H1 (cell line): ENCODE data around the gene GPSM1. TPM values are rescaled to one million over a fixed set of nuclear protein-coding genes. Genes with fewer than 3 reads are reported as not detected.

Experiments used
- CTCF ChIA-PET: fragments of 300-600 bp; sonication (Branson Sonifier 250); formaldehyde crosslinking; loops from one replicate; lab custom pipeline; 2021; ENCODE audit not compliant: partially characterized antibody; lab: Charles Lee
- POLR2A ChIA-PET: fragments of 300-600 bp; sonication (Branson Sonifier 250); formaldehyde crosslinking; loops from one replicate; lab custom pipeline; 2021; ENCODE audit warnings: inconsistent platforms; ENCODE audit not compliant: partially characterized antibody; lab: Charles Lee
- DNase-seq, 2 experiments: peaks; one replicate each; pipeline versions ENCODE4 v3.0.0 to v3.0.0-alpha.2; 2010 to 2022; ENCODE audit warnings: low spot score in 2 of 2, low read depth in 1 of 2, mixed read lengths in 1 of 2
- FAIRE-seq: peaks from 2 replicates; lab custom pipeline; 2011; peaks lifted over from hg19 to GRCh38; lab: Jason Lieb, UNC
- H2AFZ ChIP-seq: 2 replicates; pipeline ENCODE4 v1.8.1; 2012; ENCODE audit warnings: low read length, inconsistent platforms
- H2AK5ac ChIP-seq: 2 replicates; pipeline ENCODE4 v1.6.1; 2013; ENCODE audit warnings: low read depth, low read length
- H2BK120ac ChIP-seq: replicated peaks from 2 replicates; pipeline ENCODE3; 2013; ENCODE audit warnings: low read depth, low read length, inconsistent platforms
- H2BK12ac ChIP-seq: 2 replicates; pipeline ENCODE4 v1.6.1; 2013; ENCODE audit warnings: low read depth, low read length
- H2BK15ac ChIP-seq: 2 replicates; pipeline ENCODE4 v1.6.1; 2013; ENCODE audit warnings: low read length
- H2BK20ac ChIP-seq: 2 replicates; pipeline ENCODE4 v1.6.1; 2013; ENCODE audit warnings: low read length
- H2BK5ac ChIP-seq: 2 replicates; pipeline ENCODE4 v1.6.1; 2013; ENCODE audit warnings: low read depth, low read length
- H3K14ac ChIP-seq: 2 replicates; pipeline ENCODE4 v1.6.1; 2013; ENCODE audit warnings: inconsistent platforms; ENCODE audit not compliant: insufficient read length
- H3K18ac ChIP-seq: 2 replicates; pipeline ENCODE4 v1.6.1; 2013; ENCODE audit warnings: low read length; ENCODE audit errors: extremely low read depth
- H3K23ac ChIP-seq: 2 replicates; pipeline ENCODE4 v1.6.1; 2013; ENCODE audit warnings: inconsistent platforms; ENCODE audit not compliant: insufficient read length
- H3K23me2 ChIP-seq: 2 replicates; pipeline ENCODE4 v1.6.1; 2013; ENCODE audit warnings: low read depth, low read length
- H3K27ac ChIP-seq: 2 replicates; pipeline ENCODE4 v1.6.1; 2011; ENCODE audit warnings: low read depth, low read length, inconsistent platforms
- H3K27me3 ChIP-seq, 4 experiments: replicated peaks in 1 of 4; 1 replicate in 1 of 4; 2 replicates in 3 of 4; pipeline versions ENCODE4 v1.6.1 to v1.8.1; 2011 to 2013; ENCODE audit warnings: low read length in 3 of 4, mild to moderate bottlenecking in 3 of 4, inconsistent platforms in 2 of 4, mixed read lengths in 2 of 4, moderate library complexity in 1 of 4; ENCODE audit not compliant: control insufficient read depth in 3 of 4, insufficient read depth in 3 of 4; ENCODE audit errors: extremely low read depth in 1 of 4
- H3K36me3 ChIP-seq, 4 experiments: 2 replicates each; pipeline versions ENCODE4 v1.6.1 to v1.8.1; 2011 to 2013; ENCODE audit warnings: mild to moderate bottlenecking in 4 of 4, low read length in 3 of 4, moderate library complexity in 2 of 4, control low read depth in 1 of 4, inconsistent platforms in 1 of 4; ENCODE audit not compliant: insufficient read depth in 4 of 4, control insufficient read depth in 2 of 4
- H3K4ac ChIP-seq: replicated peaks from 2 replicates; pipeline ENCODE3; 2013; ENCODE audit warnings: low read length, low read depth, mixed read lengths, inconsistent platforms; ENCODE audit not compliant: insufficient read length
- H3K4me1 ChIP-seq, 4 experiments: replicated peaks in 1 of 4; 1 replicate in 1 of 4; 2 replicates in 3 of 4; pipeline versions ENCODE4 v1.6.1 to v1.8.1; 2011 to 2013; ENCODE audit warnings: low read length in 3 of 4, inconsistent platforms in 2 of 4, mixed read lengths in 1 of 4; ENCODE audit not compliant: insufficient read depth in 4 of 4, control insufficient read depth in 3 of 4
- H3K4me2 ChIP-seq, 2 experiments: 2 replicates each; pipeline versions ENCODE4 v1.6.1 to v1.8.1; 2011 to 2013; ENCODE audit warnings: low read depth in 2 of 2, low read length in 2 of 2, control low read depth in 1 of 2, inconsistent platforms in 1 of 2, mild to moderate bottlenecking in 1 of 2; ENCODE audit not compliant: insufficient read depth in 1 of 2
- H3K4me3 ChIP-seq, 4 experiments: fragments of 200-600, 300-600 bp in 1 of 4; sonication (generic), shearing (Covaris generic), sonication (Bioruptor Twin) in 1 of 4; 2 replicates each; pipeline versions ENCODE4 v1.5.1 to v1.8.1; 2011 to 2016; ENCODE audit warnings: low read length in 4 of 4, low read depth in 3 of 4, control low read depth in 2 of 4, inconsistent platforms in 2 of 4, mild to moderate bottlenecking in 2 of 4, mixed read lengths in 1 of 4, moderate library complexity in 1 of 4; ENCODE audit not compliant: insufficient read depth in 2 of 4; ENCODE audit errors: extremely low read depth in 1 of 4
- H3K56ac ChIP-seq: replicated peaks from 2 replicates; pipeline ENCODE3; 2013; ENCODE audit warnings: low read depth, mild to moderate bottlenecking, mixed read lengths, low read length, inconsistent platforms; ENCODE audit not compliant: insufficient read length
- H3K79me1 ChIP-seq: 2 replicates; pipeline ENCODE4 v1.6.1; 2013; ENCODE audit warnings: low read depth, low read length, control low read depth
- H3K79me2 ChIP-seq, 2 experiments: 2 replicates each; pipeline versions ENCODE4 v1.6.1 to v1.8.1; 2012 to 2013; ENCODE audit warnings: low read length in 2 of 2, mild to moderate bottlenecking in 2 of 2, inconsistent platforms in 1 of 2; ENCODE audit not compliant: insufficient read depth in 2 of 2, control insufficient read depth in 1 of 2
- H3K9ac ChIP-seq, 4 experiments: replicated peaks in 1 of 4; 1 replicate in 1 of 4; 2 replicates in 3 of 4; pipeline versions ENCODE4 v1.6.1 to v1.8.1; 2011 to 2013; ENCODE audit warnings: low read depth in 3 of 4, low read length in 3 of 4, control low read depth in 2 of 4, mild to moderate bottlenecking in 2 of 4, moderate library complexity in 2 of 4, inconsistent platforms in 1 of 4; ENCODE audit errors: extremely low read depth in 1 of 4
- H3K9me3 ChIP-seq, 2 experiments: 2 replicates each; pipeline versions ENCODE4 v1.6.1 to v1.8.1; 2012 to 2013; ENCODE audit warnings: mild to moderate bottlenecking in 2 of 2, moderate library complexity in 2 of 2, control low read depth in 1 of 2, inconsistent platforms in 1 of 2, low read depth in 1 of 2, low read length in 1 of 2, mixed read lengths in 1 of 2; ENCODE audit not compliant: insufficient read depth in 2 of 2
- H4K20me1 ChIP-seq, 2 experiments: replicated peaks in 1 of 2; 2 replicates each; pipeline versions ENCODE3 to v1.8.1; 2011 to 2013; ENCODE audit warnings: inconsistent platforms in 2 of 2, low read length in 2 of 2, mild to moderate bottlenecking in 1 of 2; ENCODE audit not compliant: insufficient read depth in 2 of 2, control insufficient read depth in 1 of 2
- H4K5ac ChIP-seq: 2 replicates; pipeline ENCODE4 v1.6.1; 2013; ENCODE audit warnings: low read length, low read depth, mixed read lengths, inconsistent platforms; ENCODE audit not compliant: insufficient read length
- H4K8ac ChIP-seq: 2 replicates; pipeline ENCODE4 v1.8.0; 2013; ENCODE audit warnings: mild to moderate bottlenecking, moderate library complexity, low read length, inconsistent platforms; ENCODE audit not compliant: insufficient read depth; ENCODE audit errors: extremely low read depth
- H4K91ac ChIP-seq: replicated peaks from 2 replicates; pipeline ENCODE3; 2013; ENCODE audit warnings: low read length, mixed read lengths, inconsistent platforms; ENCODE audit not compliant: insufficient read length
- ASH2L ChIP-seq: fragments of 200-600, 300-600 bp; sonication (generic); IDR thresholded peaks from one replicate; pipeline ENCODE4 v1.7.1; 2017; ENCODE audit warnings: low read length
- EP300 ChIP-seq, 2 experiments: IDR thresholded peaks; 1 replicate in 1 of 2; 2 replicates in 1 of 2; pipeline ENCODE4 v1.6.1; 2011 to 2012; ENCODE audit warnings: low read depth in 2 of 2, low read length in 2 of 2, mild to moderate bottlenecking in 2 of 2, borderline replicate concordance in 1 of 2, inconsistent platforms in 1 of 2, moderate library complexity in 1 of 2
- FOSL1 ChIP-seq: IDR thresholded peaks from 2 replicates; pipeline ENCODE4 v1.6.1; 2011; ENCODE audit warnings: mild to moderate bottlenecking, low read depth, low read length, moderate library complexity; ENCODE audit not compliant: insufficient read depth
- HDAC6 ChIP-seq: IDR thresholded peaks from one replicate; pipeline ENCODE4 v1.7.1; 2012; ENCODE audit warnings: low read depth, mild to moderate bottlenecking, inconsistent platforms, low read length, moderate library complexity
- POLR2A ChIP-seq, 2 experiments: IDR thresholded peaks; 1 replicate in 1 of 2; 2 replicates in 1 of 2; pipeline ENCODE4 v1.6.1; 2011; ENCODE audit warnings: low read depth in 2 of 2, low read length in 2 of 2, mild to moderate bottlenecking in 2 of 2; ENCODE audit errors: control extremely low read depth in 1 of 2
- SIRT6 ChIP-seq: IDR thresholded peaks from one replicate; pipeline ENCODE4 v1.7.1; 2012; ENCODE audit warnings: low read length, inconsistent platforms
- SP4 ChIP-seq: IDR thresholded peaks from 2 replicates; pipeline ENCODE4 v1.6.1; 2012; ENCODE audit warnings: low read length, inconsistent platforms
- SRF ChIP-seq: IDR thresholded peaks from 2 replicates; pipeline ENCODE4 v1.6.1; 2011; ENCODE audit warnings: mild to moderate bottlenecking, low read depth, low read length, moderate library complexity
- ZNF274 ChIP-seq: IDR thresholded peaks from 2 replicates; pipeline ENCODE4 v1.7.0; 2012; ENCODE audit warnings: low read length, borderline replicate concordance; ENCODE audit errors: extremely low read depth
- WGBS, 2 experiments: shearing (Covaris generic) in 1 of 2; methylation state at CpG; one replicate each; pipeline versions ENCODE4 v1.1.6 to v1.1.7; 2013 to 2015; ENCODE audit warnings: low lambda C conversion rate in 2 of 2, mixed read lengths in 2 of 2, inconsistent platforms in 1 of 2, low coverage in 1 of 2, missing lambda C conversion rate in 1 of 2; ENCODE audit not compliant: insufficient replicate concordance in 2 of 2, insufficient coverage in 1 of 2, insufficient read length in 1 of 2; ENCODE audit errors: extremely low coverage in 1 of 2, missing lambda C conversion rate in 1 of 2; 5-methylcytosine and 5-hydroxymethylcytosine counted together
- polyA plus RNA-seq, 7 experiments: library from polyadenylated mRNA; depleted of rRNA in 3 of 7; stranded (reverse) in 5 of 7; unstranded in 2 of 7; fragments of >200 nt in 5 of 7; fragments of 200-250 nt in 2 of 7; gene quantifications; 1 replicate in 5 of 7; 2 replicates in 1 of 7; 4 replicates in 1 of 7; pipeline versions ENCODE4 v1.2.1 to v1.2.3, GENCODE V29; 2011 to 2013; ENCODE audit warnings: missing spikeins in 2 of 7, mixed read lengths in 2 of 7
- total RNA-seq: library from RNA; stranded (reverse); fragmentation: NEBNext Ultra II Directional; extraction: Animal tissue kit (Norgen Biotek cat#: 25700); gene quantifications from 2 replicates; pipeline ENCODE4 v1.2.1, GENCODE V29; 2021

The GPSM1 gene
- total and polyA plus RNA-seq, 2 of the 8 experiments (the other 6 are each of a cell fraction or from before 2014, with no cell fraction given), result 12.8 to 18.0 TPM

DNA sequence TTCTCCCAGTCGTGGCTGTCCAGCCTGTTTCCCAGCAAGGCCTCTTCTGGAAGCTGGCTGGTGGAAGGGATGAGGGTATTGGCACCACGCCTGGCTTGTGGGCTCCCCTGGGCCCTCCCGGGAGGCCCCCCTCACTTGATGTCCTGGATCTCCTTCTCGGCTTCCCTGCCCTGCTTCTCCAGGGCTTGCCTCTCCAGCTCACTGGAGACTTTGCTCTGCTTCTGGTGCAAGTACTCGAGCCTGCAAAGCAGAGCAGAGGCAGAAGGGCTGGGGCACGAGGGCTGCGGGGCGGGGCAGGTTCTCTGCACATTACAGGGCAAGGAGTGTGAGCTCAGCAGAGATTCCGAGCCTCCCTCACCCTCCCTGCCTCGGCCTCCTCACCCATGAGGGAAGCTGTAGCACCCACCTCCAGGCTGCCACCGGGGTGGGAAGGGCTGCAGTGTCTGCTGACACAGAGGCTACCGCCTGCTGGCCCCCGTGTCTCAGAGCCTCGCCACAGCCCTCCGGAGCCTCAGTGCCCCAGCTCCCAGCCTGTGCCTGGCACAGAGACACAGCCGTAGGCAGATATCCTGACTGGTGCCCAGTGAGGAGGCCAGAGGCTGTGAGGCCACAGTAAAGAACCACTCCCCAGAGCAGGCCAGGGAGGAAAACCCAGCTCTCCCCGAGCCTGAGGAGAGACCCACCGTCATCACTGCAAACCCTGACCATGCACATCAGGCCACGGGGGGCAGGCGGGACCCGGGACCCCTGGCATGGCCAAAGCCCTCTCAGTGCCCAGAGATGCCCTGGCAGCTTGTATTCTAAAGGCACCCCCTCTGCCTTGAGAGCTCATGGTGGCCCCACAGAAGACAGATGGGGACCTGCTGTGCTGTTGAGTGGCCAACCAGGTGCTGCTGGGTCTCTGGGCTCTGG, 65.5 kb downstream of the GPSM1 start:
- Histone ChIP-seq H3K9me3 (no peaks in the 10 kb centered on the region), H3K4me2 (no peak overlapping the region), H2BK5ac (no peak overlapping the region), H2AK5ac (no peak overlapping the region), H3K23ac (no peak overlapping the region), H3K14ac (no peak overlapping the region), H2BK12ac (no peak overlapping the region), H3K23me2 (no peaks in the 10 kb centered on the region), H3K27ac (no peak overlapping the region), H3K36me3 (peaks cover 39 to 84% (median 68%) of the 10 kb centered on the region in 4 experiments), H2BK20ac (no peak overlapping the region), H3K9ac (no peak overlapping the region), H2AFZ (no peak overlapping the region), H3K27me3 (no peaks in the 10 kb centered on the region), H3K79me2 (peaks cover 0 to 6% of the 10 kb centered on the region in 2 experiments; a peak in 1 of 4 replicates), H3K4ac (no peak overlapping the region), H4K20me1 (peaks cover 5 to 12% of the 10 kb centered on the region in 2 experiments), H3K79me1 (peaks cover 2% of the 10 kb centered on the region; the same call in 1 of the 2 replicates), H4K91ac (no peak overlapping the region), H3K4me3 (no peak overlapping the region), H4K5ac (no peak overlapping the region), H3K18ac (no peak overlapping the region), H2BK15ac (no peak overlapping the region), H4K8ac (no peak overlapping the region; the same call in 1 of the 2 replicates), H3K4me1 (no peaks in the 10 kb centered on the region), H2BK120ac (no peak overlapping the region), H3K56ac (no peak overlapping the region)
- TF ChIP-seq EP300 (IDR thresholded peaks at IDR 0.05; ENCODE audit: borderline replicate concordance in 1 of 2, low read depth in 2 of 2, low read length in 2 of 2), result no peak
- TF ChIP-seq HDAC6, result no peak
- no peak for TF ChIP-seq FOSL1
- TF ChIP-seq SIRT6, result no peak
- no peak for TF ChIP-seq POLR2A (IDR thresholded peaks at IDR 0.05; ENCODE audit: control extremely low read depth in 1 of 2, low read depth in 2 of 2, low read length in 2 of 2)
- TF ChIP-seq SP4, result no peak
- no peak for TF ChIP-seq ZNF274
- no peak for TF ChIP-seq ASH2L
- no peak for TF ChIP-seq SRF
- CTCF ChIA-PET, result interaction anchor here (0.9 to 2.3 kb wide), 6 partner anchors 11 to 92 kb away, joined by 3 to 11 read pairs (median 3); partner anchors contain the start of gene DNLZ
- 90% methylated on average over 18 of the region's 21 CpGs; no CpG with 5 or more reads in 1 of the 2 experiments for WGBS, 2 experiments
- POLR2A ChIA-PET, result interaction anchor here (0.8 to 14.6 kb wide), 14 partner anchors 5 to 82 kb away, joined by 3 to 139 read pairs (median 6); partner anchors contain the start of gene SNAPC4
- DNase-seq (no peak), FAIRE-seq (no peak)
